ENCODE measurements around the gene SCN1B.

GRCh38 chr19:35059006-35059798 lies 28.9 kb downstream of the SCN1B start:
- TF ChIP-seq CTCF (IDR thresholded peaks at IDR 0.05), result no peak
- no peak for TF ChIP-seq POLR2A (IDR thresholded peaks at IDR 0.05)
- no peak for TF ChIP-seq POLR2AphosphoS5 (IDR thresholded peaks at IDR 0.05)
- TF ChIP-seq EP300 (IDR thresholded peaks at IDR 0.05; ENCODE audit: low read depth), result no peak

Measured in transverse colon (tissue), 4 donors.